ENCODE measurements around the gene RGS10.
"Not testable (repeated sequence)": the region's sequence is repeated elsewhere in the genome, so short reads cannot be mapped to it uniquely, and the experiment has no call there.

The RGS10 gene

DNA sequence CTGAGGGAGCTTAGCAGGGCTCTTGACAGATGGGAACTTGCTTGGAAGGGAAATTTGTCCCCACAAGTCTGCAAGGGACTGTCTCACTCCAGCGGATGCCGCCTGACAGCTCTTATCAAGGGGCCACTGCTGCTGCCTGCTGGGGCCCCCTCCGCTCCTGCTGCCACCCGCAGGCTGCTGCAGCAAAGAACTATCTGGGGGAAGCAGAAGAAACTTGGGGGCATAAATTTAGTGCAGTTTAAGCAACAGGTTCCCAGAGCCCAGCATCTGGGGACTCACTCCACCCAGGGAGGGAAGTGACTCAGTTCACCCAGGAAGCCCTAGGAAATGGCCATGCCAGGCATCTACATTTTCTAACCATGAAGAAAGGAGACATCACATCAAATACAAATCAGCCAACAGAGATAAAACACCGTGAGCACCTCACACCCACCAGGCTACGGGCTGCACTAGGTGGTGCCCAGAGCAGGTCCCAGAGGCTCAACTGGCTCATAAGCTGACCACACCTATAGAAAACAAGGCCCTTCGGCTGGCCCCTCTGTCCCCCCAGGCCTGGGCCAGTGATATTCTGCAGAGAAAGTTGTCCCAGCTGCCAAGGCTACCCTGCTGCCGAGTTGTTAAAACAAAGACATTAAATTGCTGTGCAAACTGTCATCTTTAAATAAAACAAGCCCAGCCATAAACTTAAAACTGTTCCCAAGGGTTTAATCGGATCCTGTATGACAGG, 3.7 kb downstream of the RGS10 start:
- no peak for DNase-seq

DNA sequence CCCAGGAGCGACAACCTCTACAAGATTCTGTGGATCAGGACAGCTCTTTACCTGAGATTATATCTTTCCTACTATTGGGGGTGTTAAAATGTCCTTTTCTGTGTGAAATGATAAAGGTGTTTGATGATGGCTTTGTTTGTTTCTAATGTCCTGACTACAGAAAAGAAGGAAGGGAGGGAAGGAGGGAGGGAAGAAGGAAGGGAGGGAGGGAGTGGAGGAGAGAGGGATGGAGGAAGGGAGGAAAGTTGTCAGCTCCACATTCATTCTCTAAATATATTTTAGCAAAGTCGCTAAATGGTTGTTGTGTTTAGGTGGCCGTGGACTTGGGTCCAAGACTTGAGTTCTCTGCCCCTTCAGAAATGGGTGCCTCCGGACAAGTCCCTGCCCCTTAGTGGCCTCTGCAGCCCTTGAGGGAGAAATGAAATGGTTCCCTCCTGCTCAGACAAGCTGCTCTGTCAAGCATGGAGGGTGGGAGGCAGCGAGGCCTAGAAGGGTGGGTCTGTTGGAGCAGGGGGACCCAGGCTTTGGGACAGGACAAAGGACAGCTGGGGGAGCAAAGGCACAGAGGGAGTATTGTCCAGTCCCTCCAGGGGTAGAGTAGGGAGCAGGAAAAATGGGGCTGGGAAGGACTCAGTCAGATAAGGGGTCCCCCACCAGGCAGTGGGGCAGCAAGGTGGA, 4.4 kb downstream of the RGS10 start:
- no peak for DNase-seq

GRCh38 chr10:119536508-119537025, 6.0 kb downstream of the RGS10 start:
- DNase-seq, result no peak

- no peak for DNase-seq
Observed at GRCh38 chr10:119535837-119536507, 6.5 kb downstream of the RGS10 start.

DNA sequence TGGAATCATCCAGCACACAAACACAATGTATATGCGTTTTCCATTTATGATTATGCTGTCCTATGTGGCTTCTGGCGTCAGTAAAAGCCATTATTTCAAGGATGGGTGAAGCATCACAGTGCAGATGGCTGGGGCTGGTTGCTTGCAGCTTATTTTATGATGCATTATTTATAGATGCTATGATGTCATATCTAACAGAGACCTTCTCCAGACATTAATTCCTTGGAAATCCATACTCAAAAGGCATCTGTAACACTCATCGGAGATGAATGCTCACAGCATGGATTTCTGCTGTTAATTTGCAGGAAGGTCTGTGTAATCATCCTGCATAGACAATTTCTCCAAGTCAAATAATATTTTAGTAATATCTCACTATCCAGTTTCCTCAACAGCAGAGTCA, 7.2 kb downstream of the RGS10 start:
- DNase-seq, result no peak

GRCh38 chr10:119533473-119533872, 9.0 kb downstream of the RGS10 start:
- DNase-seq, result no peak

DNA sequence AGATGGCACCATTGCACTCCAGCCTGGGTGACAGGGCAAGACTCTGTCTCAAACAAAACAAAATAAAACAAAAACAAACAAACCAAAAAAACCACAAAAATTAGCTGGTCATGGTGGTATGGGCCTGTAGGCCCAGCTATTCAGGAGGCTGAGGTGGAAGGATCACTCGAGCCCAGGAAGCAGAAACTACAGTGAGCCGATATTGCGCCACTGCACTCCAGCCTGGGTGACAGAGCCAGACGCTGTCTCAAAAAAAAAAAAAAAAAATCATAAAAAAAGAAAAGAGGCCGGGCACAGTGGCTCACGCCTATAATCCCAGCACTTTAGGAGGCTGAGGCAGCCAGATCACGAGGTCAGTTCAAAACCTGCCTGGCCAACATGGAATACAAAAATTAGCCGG, 9.7 kb downstream of the RGS10 start:
- not testable (repeated sequence) for DNase-seq

GRCh38 chr10:119532251-119532650, 10.3 kb downstream of the RGS10 start:
- DNase-seq, result not testable (repeated sequence)

GRCh38 chr10:119531067-119531466, 11.5 kb downstream of the RGS10 start:
- DNase-seq, result no peak

- DNase-seq, result not testable (repeated sequence)
Observed at GRCh38 chr10:119528663-119529237, 13.8 kb downstream of the RGS10 start.

- DNase-seq, result no peak
Observed at GRCh38 chr10:119526621-119527592, 15.6 kb downstream of the RGS10 start.

- DNase-seq, result no peak
Observed at GRCh38 chr10:119526149-119526548, 16.4 kb downstream of the RGS10 start.

GRCh38 chr10:119525116-119525515, 17.4 kb downstream of the RGS10 start:
- no peak for DNase-seq

GRCh38 chr10:119524720-119525070, 17.8 kb downstream of the RGS10 start:
- no peak for DNase-seq

DNA sequence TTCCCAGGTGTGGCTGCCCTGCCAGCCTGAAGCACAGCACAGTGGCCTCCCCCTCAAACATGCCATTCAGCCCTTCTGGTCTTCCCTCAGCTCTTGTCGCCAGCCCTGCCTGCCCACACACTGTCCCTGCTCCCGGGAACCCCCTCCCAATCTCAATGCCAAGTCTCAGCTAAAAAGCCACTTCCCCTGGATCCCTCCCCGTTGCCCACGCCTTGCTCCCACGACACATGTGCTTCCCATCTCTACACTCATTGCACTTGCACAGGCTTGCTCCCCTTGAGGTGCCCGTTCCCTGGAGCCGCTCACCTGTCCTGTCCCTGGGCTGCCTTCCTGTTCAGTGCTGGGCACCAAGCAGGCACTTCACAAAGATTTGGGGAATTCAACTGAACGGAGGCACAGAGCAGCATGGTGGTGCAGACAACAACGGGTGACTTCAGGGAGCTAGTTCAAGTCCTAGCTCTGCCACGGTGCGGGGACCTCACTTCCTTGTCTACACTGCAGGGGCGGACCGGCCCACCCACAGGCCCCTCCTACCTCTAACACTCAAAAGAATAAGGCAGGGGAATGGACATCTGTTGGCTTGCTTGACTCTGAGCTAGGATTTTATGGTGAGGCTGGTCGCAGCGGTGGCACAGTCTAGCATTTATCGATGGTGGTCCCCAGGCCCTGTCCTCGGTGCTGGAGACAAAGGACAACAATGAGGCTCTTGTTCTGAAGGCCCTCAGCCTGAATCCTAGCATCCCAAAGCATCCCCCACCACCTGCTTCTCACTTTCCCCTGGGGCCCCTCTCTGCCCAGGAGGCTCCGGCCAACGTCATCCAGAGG, 18.4 kb downstream of the RGS10 start:
- no peak for DNase-seq

DNA sequence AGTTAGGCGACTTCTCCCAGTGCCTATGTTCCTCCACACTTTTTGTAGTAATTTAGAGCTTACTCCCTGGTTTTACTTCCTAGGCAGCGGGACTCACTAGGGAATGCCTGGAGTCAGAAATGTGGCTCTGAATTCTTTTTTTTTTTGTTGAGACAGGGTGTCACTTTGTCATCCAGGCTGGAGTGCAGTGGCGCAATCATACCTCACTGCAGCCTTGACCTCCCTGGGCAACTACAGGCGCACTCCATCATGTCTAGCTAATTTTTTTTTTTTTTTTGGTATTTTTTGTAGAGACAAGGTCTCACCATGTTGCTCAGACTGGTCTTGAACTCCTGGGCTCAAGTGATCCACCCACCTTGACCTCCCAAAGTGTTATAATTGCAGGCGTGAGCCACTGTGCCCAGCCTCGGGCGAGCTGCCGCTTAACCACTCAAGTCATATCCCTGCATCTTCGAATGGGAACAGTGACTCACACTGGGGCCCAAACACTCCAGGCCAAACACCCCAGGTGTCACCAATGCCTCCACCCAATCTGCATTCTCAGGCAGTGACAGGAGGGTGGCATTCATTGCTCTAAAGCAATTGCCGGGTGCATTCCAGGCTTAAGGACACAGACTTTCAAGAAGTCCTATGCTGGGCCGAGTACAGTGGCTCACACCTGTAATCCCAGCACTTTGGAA, 19.6 kb downstream of the RGS10 start:
- DNase-seq, result no peak

DNA sequence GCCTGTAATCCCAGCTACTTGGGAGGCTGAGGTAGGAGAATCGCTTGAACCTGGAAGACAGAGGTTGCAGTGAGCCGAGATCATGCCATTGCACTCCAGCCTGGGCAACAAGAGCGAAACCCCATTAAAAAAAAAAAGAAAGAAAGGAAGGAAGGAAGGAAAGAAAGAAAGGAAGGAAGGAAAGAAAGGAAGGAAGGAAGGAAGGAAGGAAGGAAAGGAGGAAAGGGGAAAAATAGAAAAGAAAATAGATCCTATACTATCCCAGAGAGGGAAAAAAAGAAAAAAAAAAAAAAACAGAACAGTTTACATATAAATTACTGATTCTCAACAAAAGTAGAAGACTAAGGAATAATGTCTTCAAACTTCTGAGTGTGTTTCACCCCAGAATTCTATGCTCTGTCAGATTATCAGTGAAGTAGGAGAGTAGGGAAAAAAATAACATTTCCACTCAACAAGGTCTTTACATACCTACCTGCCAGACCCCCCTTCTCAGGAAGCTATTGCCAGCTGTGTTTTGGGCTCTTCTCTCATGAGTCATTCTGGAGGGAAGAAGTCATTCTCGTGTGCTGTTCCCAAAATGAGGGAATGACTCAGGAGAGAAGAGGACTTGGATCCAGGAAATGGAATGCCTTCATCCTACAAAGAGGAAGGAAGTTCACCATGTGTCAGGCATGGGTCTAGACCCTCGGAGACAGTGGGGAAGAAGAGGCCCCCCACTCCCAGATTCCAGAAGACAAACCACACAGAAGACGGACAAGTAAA, 20.9 kb downstream of the RGS10 start:
- DNase-seq, result no peak

GRCh38 chr10:119520283-119520682, 22.2 kb downstream of the RGS10 start:
- DNase-seq, result no peak

DNA sequence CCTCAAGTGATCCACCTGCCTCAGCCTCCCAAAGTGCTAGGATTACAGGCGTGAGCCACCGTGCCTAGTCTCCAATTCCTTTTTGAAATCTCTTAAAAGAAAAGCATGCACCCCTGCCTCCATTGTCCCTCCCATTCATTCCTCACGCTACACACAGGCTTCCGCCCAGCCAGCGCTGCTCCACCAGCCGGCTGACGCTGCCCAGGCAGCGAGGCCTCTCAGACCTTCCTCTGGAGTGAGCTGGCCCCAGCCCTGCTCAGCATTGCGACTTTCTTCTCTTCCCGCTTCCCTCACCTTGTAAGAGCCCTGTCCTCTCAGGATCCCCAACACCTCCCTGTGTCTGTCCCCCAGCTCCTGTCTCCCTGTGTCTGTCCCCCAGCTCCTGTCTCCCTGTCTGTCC, 23.6 kb downstream of the RGS10 start:
- no peak for DNase-seq

DNA sequence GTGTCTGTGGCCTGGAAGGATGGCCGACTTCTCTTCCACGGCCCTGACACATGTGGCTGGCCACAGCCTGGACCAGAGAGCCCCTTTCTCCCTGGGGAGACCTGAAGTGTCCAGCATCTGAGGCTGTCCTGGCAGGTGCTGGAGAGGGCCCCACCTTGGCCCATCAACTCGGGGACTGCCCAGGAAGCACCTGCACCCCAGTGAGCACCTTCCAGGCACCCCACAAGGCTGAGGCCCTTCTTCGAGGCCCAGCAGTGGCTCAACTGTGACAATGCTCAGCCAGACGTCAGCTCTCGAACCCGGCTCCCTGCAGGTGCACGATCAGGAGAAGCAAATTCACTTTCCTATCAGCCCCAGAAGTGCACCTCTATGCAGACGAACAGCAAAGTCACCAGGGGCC, 24.3 kb downstream of the RGS10 start:
- DNase-seq, result no peak
